Measurements from ENCODE around the gene CCM2.
"Not testable (repeated sequence)": the region's sequence is repeated elsewhere in the genome, so short reads cannot be mapped to it uniquely, and the experiment has no call there.

CCM2 gene

DNA sequence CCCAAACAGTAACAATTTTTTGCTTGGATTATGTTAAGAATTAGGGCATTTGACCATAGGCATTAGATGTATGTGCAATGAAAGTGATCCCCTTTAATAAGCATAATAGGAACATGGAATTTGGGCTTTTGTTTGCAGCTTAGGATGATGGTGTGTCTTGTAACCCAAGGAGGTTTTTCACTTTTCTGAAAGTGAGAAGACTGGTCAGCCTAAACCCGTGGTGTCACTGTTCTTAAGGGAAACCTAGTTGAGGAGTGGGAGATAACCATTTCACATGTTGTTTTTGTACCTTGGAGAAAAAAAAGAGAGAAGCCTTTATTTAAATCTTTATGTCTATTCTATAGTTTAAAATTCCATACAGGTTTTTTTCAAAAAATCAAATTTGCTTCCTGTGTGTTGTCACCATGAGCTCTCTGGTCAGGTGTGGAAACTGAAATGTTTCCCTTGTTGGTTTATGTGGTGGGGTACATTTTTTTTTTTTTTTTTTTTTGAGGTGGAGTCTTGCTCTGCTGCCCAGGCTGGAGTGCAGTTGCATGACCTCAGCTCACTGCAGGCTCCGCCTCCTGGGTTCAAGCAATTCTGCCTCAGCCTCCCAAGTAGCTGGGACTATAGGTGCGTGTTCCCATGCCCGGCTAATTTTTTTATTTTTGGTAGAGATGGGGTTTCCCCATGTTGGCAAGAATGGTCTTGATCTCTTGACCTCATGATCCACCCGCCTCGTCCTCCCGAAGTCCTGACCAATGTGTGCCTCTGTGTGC lies 7.7 kb downstream of the CCM2 start:
- DNase-seq, result no peak

DNA sequence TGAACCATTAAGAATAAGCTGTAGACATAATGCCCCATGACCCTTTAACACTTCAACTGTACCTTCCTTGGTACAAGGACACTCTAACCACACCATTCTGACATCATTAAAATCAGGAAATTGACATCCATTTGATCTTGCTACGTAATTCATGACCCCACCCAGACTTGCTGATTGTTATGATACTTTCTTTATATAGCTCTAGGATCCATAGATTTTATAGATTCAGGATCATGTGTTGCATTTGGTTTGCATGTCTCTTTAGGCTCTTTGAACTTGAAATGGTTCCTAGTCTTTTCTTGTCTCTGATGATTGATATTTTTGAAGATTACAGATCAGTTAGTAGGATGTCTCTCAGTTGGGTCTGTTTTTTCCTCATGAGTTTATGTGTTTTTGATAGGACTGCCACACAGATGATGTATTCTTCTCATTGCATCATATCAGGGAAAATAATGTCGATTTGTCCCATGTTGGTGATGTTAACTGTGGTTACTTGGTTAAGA lies 13.5 kb downstream of the CCM2 start:
- DNase-seq, result no peak

DNA sequence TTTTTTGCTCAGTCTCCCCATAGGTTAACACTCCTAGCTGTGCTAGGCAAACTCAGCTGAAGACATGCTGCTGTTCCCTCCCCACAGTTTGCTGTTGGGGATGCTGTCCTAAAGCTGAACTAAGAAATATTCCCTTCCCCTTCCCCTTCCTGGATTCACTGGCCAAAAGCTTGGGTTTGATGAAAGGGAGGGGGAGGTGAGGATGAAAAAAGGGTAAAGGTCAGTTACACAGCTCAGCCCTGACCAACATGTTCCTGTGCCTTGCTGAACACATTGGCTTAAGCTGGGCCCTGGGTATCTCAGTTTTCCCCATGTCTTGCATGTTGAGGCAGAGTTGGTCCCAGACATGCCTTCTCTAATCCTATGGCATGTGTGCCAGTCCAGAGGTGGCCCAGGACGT lies 15.3 kb downstream of the CCM2 start:
- no peak for DNase-seq

DNA sequence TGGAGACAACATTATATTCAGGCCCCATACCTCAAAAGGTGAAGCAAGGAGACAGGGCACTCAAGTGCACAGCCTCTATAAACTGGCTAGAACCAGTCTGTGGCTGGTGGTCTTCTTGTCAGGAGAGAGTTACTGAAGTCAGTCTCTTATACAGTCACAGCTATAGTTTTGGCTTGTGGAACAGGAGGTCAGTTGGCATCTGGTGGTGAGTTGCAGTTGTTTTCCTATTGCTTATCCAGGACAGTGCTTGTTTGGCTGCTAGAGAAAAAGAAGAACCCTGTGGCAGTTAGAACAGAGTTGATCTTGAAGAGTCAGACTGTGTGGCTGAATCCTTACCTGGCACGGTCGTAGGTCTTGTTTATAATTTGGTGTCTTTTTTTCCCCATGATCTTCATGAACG lies 17.3 kb downstream of the CCM2 start:
- DNase-seq, result no peak

DNA sequence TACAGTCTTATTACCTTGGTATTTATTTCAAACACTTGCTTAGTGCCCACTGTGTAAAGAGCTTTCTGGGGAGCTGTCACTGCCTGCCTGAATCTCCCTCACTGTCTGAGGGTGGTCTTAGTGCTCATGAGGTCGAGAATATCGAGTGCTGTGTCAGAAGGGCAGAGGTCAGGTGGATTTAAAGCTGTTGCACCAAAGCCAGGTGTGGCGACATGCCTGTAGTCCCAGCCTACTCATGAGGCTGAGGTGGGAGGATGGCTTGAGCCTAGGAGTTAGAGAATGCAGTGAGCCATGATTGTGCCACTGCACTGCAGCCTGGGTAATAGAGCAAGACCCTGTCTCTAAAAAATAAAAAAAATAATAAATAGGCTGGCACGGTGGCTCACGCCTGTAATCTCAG lies 20.9 kb downstream of the CCM2 start:
- no peak for DNase-seq

DNA sequence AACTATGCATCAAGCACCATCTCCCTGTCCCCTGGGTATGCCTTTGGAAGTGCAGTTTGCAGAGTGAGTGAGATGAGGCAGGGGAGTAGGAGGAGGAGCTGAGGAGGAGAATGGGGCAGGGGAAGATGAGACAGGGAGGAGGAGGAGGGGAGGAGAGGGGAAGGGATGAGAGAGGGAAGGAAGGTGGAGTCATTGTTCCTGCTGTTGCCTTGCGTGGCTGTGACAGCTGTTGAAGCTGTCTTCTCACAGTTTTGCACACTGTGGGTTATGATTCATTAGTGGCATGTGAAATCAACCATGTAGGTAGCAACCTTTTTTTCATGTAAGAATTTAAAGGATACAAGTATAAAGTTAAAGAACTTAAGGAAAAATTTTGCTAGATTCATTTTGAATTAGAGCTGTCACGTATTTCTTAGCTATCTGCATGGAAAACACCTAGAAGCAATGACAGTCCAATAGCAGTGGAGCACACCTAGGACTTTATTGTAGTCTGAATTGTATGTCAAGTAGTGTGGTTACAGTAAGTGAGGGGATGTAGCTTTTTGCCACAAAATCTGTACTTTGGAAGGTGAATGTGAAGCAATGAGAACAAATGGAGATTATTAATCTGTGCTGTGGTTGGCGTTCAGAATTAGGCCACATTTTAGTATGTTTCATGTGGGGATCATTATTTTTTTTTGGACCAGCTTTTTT lies 21.7 kb downstream of the CCM2 start:
- no peak for DNase-seq

DNA sequence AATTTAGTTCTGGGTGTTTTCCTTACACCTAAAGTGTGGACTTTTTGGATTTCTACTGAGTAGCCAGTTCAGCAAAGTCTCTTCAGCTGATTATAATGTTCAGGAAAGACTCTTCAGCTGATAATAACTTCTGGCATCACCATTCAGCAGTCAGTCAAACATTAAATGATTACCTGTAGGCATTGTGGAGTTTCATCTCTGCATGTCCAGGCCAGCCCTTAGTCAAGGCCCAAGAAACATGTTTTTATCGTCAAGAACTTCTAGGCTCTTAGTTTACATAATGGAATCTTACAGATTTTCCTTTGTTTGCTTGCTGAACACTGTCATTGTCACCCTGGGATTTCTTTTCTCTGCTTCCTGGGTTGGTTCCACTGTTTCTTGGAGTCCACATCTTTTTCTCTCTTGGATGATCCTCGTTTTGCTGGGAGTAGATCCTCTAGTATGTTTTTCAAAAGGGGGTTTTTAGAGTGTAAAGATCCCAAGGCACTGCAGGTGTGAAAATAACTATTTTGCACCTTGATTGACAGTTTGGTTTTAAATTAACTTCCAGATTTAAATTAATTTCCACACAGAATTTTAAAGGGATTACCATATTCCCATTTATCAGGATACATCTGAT lies 24.2 kb downstream of the CCM2 start:
- DNase-seq, result no peak

DNA sequence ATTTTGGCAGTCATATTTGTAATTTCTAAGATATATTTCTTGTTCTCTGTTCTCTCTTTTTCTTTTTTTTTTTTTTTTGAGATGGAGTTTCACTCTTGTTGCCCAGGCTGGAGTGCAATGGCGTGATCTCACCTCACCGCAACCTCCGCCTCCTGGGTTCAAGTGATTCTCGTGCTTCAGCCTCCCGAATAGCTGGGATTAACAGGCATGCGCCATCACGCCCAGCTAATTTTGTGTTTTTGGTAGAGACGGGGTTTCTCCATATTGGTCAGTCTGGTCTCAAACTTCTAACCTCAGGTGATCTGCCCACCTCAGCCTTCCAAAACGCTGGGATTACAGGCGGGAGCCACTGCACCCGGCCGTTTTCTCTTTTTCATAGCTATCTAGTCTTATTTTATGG lies 25.5 kb downstream of the CCM2 start:
- DNase-seq, result not testable (repeated sequence)

DNA sequence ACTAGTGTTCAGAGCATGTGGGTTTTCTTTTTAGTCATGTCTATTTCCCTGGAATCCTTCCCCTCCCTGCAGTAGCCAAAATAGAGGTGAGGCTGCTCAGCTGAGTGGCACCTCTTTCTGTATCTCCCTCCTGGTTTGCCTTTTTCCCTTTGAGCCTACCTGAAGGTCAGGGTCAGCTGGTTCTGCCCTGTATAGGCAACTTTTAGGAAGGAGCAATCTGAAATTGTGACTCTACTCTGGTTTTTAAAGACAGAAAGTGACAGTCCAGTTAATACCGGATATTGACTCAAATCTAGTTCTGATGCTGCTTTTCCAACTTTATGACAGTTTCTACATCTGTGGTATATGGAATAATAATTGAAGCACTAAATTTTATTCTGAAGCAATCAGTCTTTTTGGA lies 26.0 kb downstream of the CCM2 start:
- no peak for DNase-seq

DNA sequence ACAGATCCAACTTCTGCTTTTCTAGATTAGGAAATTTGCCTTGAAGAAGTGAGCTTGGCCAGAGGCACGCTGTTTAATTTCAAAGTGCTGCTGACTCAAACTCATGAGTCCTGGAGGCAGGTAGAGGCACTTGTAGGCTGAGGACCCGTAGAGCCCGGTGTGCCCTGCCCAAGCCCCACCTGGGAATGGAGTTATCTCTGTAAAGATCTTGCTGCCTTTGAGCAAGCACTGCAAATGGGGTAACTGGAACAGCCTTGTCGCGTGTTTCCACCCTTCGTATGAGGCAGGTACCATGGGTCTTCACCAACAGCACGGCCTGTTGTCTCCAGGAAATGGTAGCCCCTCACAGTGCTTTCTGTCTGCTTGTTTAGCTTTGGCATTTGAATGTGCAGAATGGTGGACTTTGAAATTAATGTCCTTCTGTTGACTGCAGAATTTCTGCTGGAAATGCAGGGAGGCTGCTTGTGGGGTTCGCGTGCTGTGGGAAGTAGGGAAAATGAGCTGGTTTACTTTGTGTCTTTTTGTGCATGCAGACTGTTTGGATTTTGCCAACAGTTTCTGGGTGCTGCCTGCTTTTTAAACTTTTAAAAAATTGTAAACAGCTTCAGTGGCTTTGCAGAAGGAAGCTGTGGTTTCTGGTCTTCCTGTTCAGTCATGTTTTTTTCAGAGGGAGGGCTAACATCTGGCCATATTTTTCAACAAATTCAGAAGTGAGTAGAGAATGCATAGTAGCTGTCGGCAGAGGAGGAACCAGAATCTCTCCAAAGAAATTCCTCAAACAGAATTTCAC lies 27.2 kb downstream of the CCM2 start:
- no peak for DNase-seq

DNA sequence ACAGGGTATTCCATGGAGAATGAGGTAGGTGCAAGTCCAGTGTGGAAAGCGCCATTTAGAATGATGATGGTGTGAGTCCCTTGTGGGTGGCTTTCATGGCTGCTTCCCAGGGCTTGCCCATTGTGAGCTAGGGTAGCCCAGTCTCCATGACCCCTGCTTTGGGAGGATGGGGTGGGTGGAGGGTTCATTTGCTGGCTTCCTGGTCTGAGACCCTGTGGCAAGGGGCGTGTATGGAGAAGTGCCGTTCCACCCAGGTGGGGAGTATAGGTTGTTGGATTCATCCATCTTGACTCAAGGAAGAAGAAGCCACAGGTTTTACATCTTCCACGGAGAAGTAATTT lies 27.7 kb downstream of the CCM2 start:
- no peak for DNase-seq

DNA sequence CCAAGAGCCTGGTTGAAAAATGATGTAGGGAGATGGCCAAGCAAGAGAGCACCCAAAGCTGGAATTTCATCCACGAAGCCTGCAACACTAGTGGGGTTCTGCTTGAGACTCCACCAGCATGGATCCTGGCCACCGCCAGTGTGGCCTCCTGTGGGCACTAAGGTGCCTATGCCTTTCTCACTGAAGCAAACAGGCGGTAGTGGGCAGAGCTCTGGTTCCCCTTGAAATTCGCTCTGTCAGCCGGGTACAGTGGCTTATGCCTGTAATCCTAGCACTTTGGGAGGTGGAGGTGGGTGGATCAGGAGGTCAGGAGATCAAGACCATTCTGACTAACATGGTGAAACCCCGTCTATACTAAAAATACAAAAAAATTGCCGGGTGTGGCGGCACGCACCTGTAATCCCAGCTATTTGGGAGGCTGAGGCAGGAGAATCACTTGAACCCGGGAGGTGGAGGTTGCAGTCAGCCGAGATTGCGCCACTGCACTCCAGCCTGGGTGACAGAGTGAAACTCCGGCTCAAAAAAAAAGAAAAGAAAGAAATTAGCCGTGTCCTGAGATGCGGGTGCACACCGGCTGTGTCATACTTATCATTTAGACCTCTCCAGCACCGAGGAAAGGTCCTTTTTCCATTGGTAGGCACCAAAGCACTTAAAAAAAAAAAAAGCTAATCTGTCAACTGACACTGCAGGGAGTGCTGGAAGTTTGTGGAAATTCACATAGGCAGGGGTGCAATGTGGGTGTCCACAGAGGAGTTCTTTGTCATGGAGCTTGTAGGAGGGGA lies 28.3 kb downstream of the CCM2 start:
- no peak for DNase-seq

DNA sequence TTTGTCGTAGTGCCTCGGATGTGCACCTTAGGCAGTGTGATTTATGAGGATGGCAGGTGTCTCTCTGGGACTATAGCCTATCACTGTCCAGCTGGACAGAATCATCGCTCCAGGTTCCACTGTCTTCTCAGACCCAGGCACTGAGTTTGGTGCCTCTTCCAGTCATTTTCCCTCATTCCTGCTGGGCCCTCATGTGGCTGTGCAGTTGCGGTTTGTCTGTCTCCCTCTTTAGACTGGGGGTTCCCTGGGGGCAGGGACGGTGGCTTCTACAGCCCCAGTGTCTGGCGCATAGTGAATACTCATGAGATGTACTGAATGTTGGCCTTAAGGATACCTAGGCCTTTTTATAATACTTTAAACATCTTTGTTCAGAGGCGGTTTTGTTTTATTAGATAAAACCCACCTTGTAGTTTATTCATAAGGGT lies 28.9 kb downstream of the CCM2 start:
- DNase-seq, result no peak

DNA sequence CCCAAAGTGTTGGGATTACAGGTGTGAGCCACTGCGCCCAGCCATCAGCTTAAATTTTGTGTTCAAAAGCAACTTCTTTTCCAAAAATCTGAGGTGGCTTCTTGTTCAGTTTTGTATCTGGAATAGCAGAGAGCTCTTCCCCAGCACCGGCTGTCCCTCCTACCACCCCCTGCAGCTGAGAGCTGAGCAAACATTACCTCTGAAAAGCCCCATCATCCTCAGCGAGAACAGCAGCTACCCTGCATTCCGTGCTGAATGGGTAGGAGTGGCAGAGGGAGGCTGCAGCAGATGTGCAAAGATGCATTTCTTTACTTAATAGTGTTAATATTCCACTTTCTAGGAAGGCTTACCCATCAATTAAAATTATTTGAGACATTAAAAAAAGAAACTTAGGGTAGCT lies 31.8 kb downstream of the CCM2 start:
- peak; percentile 77 for DNase-seq

DNA sequence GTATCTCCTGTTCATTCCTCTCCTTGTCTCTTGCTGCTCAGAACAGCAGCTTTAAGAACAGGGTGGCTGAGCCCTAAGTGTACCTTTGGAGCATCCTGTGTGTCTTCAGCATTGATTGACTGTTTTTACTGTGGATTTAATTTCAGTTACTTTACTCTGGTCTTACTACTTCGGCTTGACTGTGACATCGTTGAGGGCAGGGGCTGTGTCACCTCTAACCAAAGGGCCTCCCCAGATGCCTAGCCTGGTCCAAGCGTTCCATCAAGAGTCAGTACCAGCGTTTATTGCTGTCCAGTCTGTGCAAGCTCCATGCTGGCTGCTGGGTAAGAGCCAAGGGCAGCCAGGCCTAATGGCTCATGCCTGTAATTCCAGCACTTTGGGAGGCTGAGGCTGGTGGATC lies 32.4 kb downstream of the CCM2 start:
- no peak for DNase-seq

DNA sequence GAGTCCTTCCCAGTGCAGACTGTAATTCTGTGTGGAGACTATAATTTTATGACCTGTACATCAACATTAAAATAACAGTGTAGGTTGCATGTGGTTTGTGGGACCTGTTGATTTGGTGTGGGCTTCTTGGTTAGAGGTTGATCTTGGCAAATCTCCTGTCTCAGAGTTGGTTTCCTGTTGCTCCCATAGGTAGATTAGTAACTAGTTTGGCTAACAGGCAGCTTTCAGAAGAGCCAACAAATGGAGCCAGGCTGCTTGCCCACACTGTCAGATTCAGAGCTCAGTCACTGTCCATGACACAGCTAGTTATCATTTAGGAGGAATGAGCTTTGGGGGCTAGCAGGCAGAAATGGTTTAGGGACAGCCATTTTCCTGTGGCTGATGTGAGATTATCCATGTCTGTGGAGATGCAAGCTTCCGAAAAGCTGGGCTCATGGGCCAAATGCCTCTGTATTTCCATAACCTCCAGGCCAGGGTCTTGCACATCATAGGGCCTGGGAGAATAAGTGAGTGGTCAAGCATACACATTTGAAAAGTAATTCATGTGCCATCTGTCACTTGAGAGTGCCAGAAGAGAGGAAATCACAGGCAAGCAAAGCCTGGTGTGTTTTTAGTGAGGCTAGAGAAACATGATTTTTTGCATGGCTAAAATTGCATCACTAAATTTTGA lies 33.4 kb downstream of the CCM2 start:
- no peak for DNase-seq

DNA sequence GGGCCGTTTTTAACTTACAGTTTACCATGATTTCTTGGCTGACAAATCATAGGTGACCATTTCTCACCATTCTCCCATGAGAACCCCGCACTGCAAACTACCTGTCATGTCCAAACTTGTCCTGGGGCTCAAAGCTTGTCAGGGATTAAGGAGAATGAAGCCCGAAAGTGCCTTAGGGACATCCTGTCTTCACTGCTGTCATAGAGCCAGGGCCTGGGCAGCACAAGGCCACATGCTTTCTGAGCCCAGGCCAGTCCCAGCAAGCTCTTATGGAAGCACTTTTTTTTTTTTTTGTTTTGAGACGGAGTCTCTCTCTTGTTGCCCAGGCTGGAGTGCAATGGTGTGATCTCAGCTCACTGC lies 33.9 kb downstream of the CCM2 start:
- no peak for DNase-seq

DNA sequence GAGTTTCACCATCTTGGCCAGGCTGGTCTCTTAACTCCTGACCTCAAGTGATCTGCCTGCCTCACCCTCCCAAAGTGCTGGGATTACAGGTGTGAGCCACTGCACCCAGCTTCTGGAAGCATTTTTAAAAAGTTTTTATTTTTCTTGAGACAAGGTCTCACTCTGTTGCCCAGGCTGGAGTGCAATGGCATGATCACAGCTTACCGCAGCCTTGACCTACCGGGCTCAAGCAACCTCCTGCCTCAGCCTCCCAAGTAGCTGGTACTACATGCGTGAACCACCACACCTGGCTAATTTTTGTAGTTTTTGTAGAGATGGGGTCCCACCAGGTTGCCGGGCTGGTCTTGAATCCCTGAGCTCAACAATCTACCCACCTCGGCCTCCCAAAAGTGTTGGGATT lies 34.7 kb downstream of the CCM2 start:
- not testable (repeated sequence) for DNase-seq

DNA sequence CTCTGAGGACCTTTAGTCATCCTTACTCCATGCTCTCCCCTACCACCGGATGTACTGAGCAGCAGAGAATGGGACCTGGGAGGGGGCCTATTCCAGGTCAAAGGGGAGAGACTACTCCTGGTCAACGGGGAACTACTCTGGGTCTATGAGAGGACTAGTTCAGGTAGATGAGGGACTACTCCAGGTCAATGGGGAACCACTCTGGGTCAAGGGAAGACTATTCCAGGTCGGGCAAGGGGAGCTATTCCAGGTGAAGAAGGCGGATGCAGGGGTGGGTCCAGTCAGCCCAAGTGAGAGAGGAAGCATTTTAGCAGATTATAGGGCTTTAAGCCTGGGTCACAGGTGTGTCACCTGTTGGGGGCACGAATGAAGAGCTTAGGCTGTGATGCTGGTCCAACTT lies 35.4 kb downstream of the CCM2 start:
- DNase-seq, result no peak

DNA sequence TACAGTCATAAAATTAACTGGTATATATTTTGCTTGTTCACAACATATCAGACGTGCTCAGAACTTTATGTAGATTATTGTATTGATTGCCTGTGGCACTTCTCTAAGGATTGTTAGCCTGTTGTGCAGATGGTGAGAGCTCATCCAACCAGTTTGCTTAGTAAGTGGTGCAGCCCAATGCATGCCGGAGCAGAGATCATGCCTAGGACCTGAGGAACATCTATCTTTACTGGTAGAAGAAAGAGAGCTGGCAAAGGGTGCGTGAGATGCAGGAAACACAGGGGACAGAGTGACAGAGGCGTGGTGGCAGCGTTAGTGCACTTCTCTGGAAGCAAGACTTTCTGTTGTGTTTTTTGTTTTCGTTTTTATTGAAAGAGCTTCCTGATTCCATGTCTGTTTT lies 35.9 kb downstream of the CCM2 start:
- peak; percentile 58 for DNase-seq

DNA sequence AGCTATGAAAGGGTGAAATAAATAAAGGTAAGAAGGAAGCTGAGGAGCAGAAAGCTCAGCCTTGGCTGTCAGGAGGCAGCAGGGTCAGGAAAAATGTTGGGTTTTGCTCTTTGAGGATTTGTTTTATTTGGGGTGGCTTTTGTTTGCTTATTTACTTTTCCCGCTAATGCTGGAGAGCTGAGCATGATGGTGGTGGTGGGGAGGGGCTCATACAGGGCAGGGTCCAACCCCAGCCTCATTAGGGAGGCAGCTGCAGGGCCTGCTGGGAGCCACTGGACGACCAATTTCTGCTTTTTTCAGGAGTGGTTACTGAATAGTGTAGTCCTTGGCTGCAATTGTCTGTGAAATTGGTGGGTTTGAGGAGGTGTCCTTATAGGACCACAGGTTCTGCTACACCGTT lies 36.3 kb downstream of the CCM2 start:
- DNase-seq, result no peak

DNA sequence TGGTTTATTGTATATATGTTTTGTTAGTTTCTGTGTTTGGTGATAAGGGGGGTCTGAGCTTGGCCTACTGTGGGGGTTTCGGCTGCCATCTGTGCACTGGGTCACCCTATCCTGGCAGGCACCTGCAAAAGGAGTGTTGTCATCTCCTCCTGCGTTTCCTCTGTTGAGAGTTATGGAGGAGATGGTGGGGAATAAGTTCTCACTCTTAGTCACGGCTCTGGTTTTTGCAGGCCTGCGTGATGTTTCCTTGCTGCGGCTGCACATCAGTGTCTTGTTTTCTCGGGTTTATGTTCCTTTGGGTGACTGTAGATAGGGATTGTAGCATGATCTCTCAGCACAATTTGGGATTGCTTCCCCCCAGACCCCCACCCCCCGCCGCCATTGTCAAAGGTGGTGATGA lies 36.8 kb downstream of the CCM2 start:
- no peak for DNase-seq

All from NCI-H510A treated with DMSO at 0.1 percent for 48 hours (cell line).